WTC11 (cell line): ENCODE results near the gene VPREB3.

Source experiments
- ATF1 ChIP-seq: sonication (generic); formaldehyde crosslinking; IDR thresholded peaks from 2 replicates; pipeline ENCODE4 v1.8.1; 2023; ENCODE audit warnings: mild to moderate bottlenecking, moderate library complexity, missing genetic modification reagents
- ATF6 ChIP-seq: sonication (generic); formaldehyde crosslinking; IDR thresholded peaks from 2 replicates; pipeline ENCODE4 v1.8.1; 2023; ENCODE audit warnings: mild to moderate bottlenecking, missing genetic modification reagents
- CREM ChIP-seq: sonication (generic); formaldehyde crosslinking; IDR thresholded peaks from 2 replicates; pipeline ENCODE4 v1.8.1; 2022; ENCODE audit warnings: mild to moderate bottlenecking, missing genetic modification reagents, moderate library complexity
- HMGXB4 ChIP-seq: sonication (generic); formaldehyde crosslinking; IDR thresholded peaks from 2 replicates; pipeline ENCODE4 v1.8.1; 2023; ENCODE audit warnings: mild to moderate bottlenecking, moderate library complexity, missing genetic modification reagents
- JUN ChIP-seq: sonication (generic); formaldehyde crosslinking; IDR thresholded peaks from 2 replicates; pipeline ENCODE4 v1.8.0; 2023; ENCODE audit warnings: mild to moderate bottlenecking, missing genetic modification reagents
- MAX ChIP-seq: sonication (generic); formaldehyde crosslinking; IDR thresholded peaks from 2 replicates; pipeline ENCODE4 v1.8.0; 2022; ENCODE audit warnings: mild to moderate bottlenecking, missing genetic modification reagents
- MXD4 ChIP-seq: fragments of 250-450 bp; sonication (Bioruptor Pico); IDR thresholded peaks from 2 replicates; pipeline ENCODE4 v1.8.0; 2021; ENCODE audit warnings: mild to moderate bottlenecking, moderate library complexity, borderline replicate concordance
- ZSCAN18 ChIP-seq: fragments of 250-450 bp; sonication (Bioruptor Pico); IDR thresholded peaks from 2 replicates; pipeline ENCODE4 v2.1.2; 2022; ENCODE audit warnings: mild to moderate bottlenecking, moderate library complexity
- TF ChIP-seq, protein P1 (sequence below): fragments of 200-600 bp; IDR thresholded peaks from 2 replicates; pipeline ENCODE4 v1.8.0; 2022; ENCODE audit warnings: antibody characterized with exemption
- TF ChIP-seq, protein P2 (sequence below): sonication (generic); formaldehyde crosslinking; IDR thresholded peaks from 2 replicates; pipeline ENCODE4 v1.8.0; 2022; ENCODE audit warnings: mild to moderate bottlenecking, missing genetic modification reagents

DNA sequence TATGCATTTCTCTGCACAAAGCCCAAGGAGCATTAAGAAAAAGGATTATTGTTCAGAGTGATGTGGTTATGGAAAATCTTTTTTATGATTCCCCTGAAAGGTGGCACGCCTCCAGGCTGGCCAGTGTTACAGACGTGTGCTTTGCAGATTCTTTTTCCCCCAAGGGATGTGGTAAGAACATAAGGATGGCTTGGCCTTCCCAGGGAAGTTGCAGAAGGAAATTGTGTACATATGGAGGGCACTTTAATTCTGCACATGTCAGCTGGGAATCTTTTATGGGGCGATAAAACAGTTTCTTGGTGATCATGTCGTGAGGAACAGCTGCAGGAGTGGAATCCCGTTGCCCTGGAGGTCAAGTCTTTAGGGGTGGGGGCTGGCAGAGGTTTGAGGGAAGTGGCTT is 42.2 kb upstream of the VPREB3 start:
- TF ChIP-seq MAX (no peak), JUN (CRISPR knock-in tag) (no peak), MXD4 (CRISPR knock-in tag) (no peak), ATF6 (CRISPR knock-in tag) (no peak), ZSCAN18 (CRISPR knock-in tag) (no peak), HMGXB4 (no peak), CREM (CRISPR knock-in tag) (no peak), ATF1 (no peak)
- TF ChIP-seq, protein P1, sequence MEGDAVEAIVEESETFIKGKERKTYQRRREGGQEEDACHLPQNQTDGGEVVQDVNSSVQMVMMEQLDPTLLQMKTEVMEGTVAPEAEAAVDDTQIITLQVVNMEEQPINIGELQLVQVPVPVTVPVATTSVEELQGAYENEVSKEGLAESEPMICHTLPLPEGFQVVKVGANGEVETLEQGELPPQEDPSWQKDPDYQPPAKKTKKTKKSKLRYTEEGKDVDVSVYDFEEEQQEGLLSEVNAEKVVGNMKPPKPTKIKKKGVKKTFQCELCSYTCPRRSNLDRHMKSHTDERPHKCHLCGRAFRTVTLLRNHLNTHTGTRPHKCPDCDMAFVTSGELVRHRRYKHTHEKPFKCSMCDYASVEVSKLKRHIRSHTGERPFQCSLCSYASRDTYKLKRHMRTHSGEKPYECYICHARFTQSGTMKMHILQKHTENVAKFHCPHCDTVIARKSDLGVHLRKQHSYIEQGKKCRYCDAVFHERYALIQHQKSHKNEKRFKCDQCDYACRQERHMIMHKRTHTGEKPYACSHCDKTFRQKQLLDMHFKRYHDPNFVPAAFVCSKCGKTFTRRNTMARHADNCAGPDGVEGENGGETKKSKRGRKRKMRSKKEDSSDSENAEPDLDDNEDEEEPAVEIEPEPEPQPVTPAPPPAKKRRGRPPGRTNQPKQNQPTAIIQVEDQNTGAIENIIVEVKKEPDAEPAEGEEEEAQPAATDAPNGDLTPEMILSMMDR, result no peak
- TF ChIP-seq, protein P2, sequence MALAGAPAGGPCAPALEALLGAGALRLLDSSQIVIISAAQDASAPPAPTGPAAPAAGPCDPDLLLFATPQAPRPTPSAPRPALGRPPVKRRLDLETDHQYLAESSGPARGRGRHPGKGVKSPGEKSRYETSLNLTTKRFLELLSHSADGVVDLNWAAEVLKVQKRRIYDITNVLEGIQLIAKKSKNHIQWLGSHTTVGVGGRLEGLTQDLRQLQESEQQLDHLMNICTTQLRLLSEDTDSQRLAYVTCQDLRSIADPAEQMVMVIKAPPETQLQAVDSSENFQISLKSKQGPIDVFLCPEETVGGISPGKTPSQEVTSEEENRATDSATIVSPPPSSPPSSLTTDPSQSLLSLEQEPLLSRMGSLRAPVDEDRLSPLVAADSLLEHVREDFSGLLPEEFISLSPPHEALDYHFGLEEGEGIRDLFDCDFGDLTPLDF (CRISPR knock-in tag), result no peak
